ENCODE results near the gene TRAF7.

TRAF7 gene

GRCh38 chr16:2181952-2182351, 26.4 kb downstream of the TRAF7 start:
- Mint-ChIP-seq H3K4me1 (no peaks in the 10 kb centered on the region), H3K9me3 (no peaks in the 10 kb centered on the region), H3K27ac (no peak overlapping the region), H3K36me3 (ENCODE audit: low read depth) (peaks cover 16% of the 10 kb centered on the region), H3K4me3 (no peak overlapping the region), H3K27me3 (ENCODE audit: low read depth, poor library complexity) (peaks cover 3% of the 10 kb centered on the region)
- DNase-seq = no peak
- TF ChIP-seq CTCF (IDR thresholded peaks at IDR 0.05) = no peak

- Mint-ChIP-seq H3K36me3 (ENCODE audit: low read depth) (peaks cover 9% of the 10 kb centered on the region), H3K4me1 (no peaks in the 10 kb centered on the region), H3K4me3 (no peak overlapping the region), H3K27ac (no peak overlapping the region), H3K9me3 (no peaks in the 10 kb centered on the region), H3K27me3 (ENCODE audit: low read depth, poor library complexity) (peaks cover 3% of the 10 kb centered on the region)
- DNase-seq = no peak
- no peak for TF ChIP-seq CTCF (IDR thresholded peaks at IDR 0.05)
These were observed 28.1 kb downstream of the TRAF7 start for GRCh38 chr16:2183671-2184070.

DNA sequence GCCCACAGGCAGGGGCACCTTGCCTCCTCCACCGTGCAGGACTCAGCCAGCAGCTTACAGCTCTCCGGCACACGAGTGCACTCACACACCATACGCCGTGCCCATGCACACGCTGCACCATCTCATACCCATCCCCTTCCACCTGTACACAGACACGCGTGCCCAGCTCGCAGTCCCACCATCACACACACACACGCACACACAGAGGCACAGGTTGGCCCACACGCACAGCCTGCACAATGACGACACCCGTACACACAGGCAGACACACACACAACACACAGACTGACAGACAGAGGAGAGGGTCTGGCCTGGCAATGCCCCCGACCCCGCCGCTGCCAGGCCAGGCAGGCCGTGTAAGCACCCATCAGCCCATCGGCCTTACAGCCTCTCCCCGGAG, 28.8 kb downstream of the TRAF7 start:
- H3K27me3 Mint-ChIP-seq (ENCODE audit: low read depth, poor library complexity) = peaks cover 3% of the 10 kb centered on the region
- no peak for TF ChIP-seq CTCF (IDR thresholded peaks at IDR 0.05)
- no peaks in the 10 kb centered on the region for H3K9me3 Mint-ChIP-seq
- no peak overlapping the region for H3K27ac Mint-ChIP-seq
- peaks cover 9% of the 10 kb centered on the region for H3K36me3 Mint-ChIP-seq (ENCODE audit: low read depth)
- no peak overlapping the region for H3K4me3 Mint-ChIP-seq
- H3K4me1 Mint-ChIP-seq = no peaks in the 10 kb centered on the region
- DNase-seq = no peak

- H3K27ac Mint-ChIP-seq = no peak overlapping the region
- peaks cover 9% of the 10 kb centered on the region for H3K36me3 Mint-ChIP-seq (ENCODE audit: low read depth)
- no peak for DNase-seq
- peaks cover 3% of the 10 kb centered on the region for H3K27me3 Mint-ChIP-seq (ENCODE audit: low read depth, poor library complexity)
- H3K4me3 Mint-ChIP-seq = no peak overlapping the region
- TF ChIP-seq CTCF (IDR thresholded peaks at IDR 0.05) = no peak
- H3K4me1 Mint-ChIP-seq = peaks cover under 1% of the 10 kb centered on the region
- H3K9me3 Mint-ChIP-seq = no peaks in the 10 kb centered on the region
These were observed 29.4 kb downstream of the TRAF7 start for GRCh38 chr16:2184962-2185361.

- H3K27ac Mint-ChIP-seq = no peak overlapping the region
These were observed 30.5 kb downstream of the TRAF7 start for GRCh38 chr16:2186064-2186463.

More at GRCh38 chr16:2186064-2186463, 30.5 kb downstream of the TRAF7 start:
- no peak overlapping the region for H3K4me3 Mint-ChIP-seq
- no peak for TF ChIP-seq CTCF (IDR thresholded peaks at IDR 0.05)
- H3K36me3 Mint-ChIP-seq (ENCODE audit: low read depth) = peaks cover 9% of the 10 kb centered on the region
- no peaks in the 10 kb centered on the region for H3K9me3 Mint-ChIP-seq
- peaks cover 8% of the 10 kb centered on the region for H3K4me1 Mint-ChIP-seq
- peaks cover 3% of the 10 kb centered on the region for H3K27me3 Mint-ChIP-seq (ENCODE audit: low read depth, poor library complexity)
- no peak for DNase-seq

All from nephron progenitor cell (in vitro differentiated cells).